MM.1S (cell line): ENCODE results near the gene ATIC.

ENCODE experiments used
- CTCF ChIP-seq: fragments of 300-600 bp; sonication (generic); IDR thresholded peaks from 2 replicates; pipeline ENCODE4 v1.5.1; 2016; ENCODE audit warnings: antibody characterized with exemption, low read length, mixed read lengths
- EZH2 ChIP-seq: fragments of 300-600 bp; sonication (generic); optimal IDR thresholded peaks from 2 replicates; pipeline ENCODE3; 2017; ENCODE audit warnings: low read depth, mild to moderate bottlenecking, antibody characterized with exemption, low read length, mixed read lengths
- EZH2phosphoT487 ChIP-seq: fragments of 300-600 bp; sonication (generic); IDR thresholded peaks from 2 replicates; pipeline ENCODE4 v1.6.1; 2018; ENCODE audit warnings: antibody characterized with exemption, low read length

GRCh38 chr2:215384710-215385109 lies 72.9 kb downstream of the ATIC start:
- TF ChIP-seq CTCF (no peak), EZH2 (no peak), EZH2phosphoT487 (no peak)
